T47D (cell line): ENCODE measurements around the gene SOS2.
"Not testable (repeated sequence)": the region's sequence is repeated elsewhere in the genome, so short reads cannot be mapped to it uniquely, and the experiment has no call there.

Source experiments
- DNase-seq, 2 experiments: peaks; one replicate each; pipeline versions ENCODE4 v3.0.0 to v3.0.0-alpha.2; 2011 to 2012; ENCODE audit warnings: low read depth in 1 of 2, low spot score in 1 of 2
- JUND ChIP-seq: IDR thresholded peaks from 2 replicates; pipeline ENCODE4 v1.6.1; 2012; ENCODE audit warnings: low read depth
- in situ Hi-C: cut with HindIII; loops from 2 replicates; pipeline ENCODE4 v1.10.0; 2016; ENCODE audit warnings: low sequenced_read_pairs, low pct_unique_long_range_greater_than_20kb

SOS2 gene

DNA sequence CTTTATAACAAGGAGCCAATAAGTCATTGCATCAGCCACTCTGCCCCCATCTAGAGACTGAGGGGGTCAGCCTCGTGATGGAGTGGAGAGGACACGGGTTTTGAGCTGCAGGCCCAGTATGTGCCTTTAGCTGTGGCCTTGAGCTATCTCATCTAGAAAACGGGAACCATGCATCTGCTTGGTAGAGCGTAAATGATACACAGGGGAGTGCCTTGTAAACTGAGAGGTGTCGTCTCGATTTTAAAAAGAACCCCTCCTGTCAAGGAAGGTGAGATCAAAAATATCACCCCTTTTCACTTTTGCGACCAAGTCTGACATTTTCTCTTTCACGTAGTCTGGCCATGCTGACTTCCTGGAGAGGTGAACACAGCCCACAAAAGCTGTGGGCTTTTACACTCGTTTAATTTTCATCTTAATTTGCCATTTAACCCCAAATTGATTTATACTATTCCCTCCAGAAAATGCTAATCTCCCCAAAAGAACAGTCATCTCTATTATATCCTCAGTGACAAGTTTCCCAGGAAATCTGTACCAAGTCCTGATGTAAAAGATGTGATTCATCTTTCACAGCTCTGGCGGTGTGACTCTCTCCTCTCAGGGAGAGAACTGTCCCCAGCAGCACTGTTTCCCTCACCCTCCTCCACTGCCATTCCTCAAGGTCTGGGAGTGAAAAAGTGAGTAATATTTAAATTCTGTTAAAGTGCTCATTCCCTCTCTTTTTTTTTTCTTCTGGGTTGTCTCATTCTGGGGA, 145.6 kb downstream of the SOS2 start:
- DNase-seq = no peak
- in situ Hi-C loops = no loop called here
- no peak for TF ChIP-seq JUND

GRCh38 chr14:50084666-50085065, 146.7 kb downstream of the SOS2 start:
- no peak for TF ChIP-seq JUND
- DNase-seq = no peak
- in situ Hi-C loops = no loop called here

DNA sequence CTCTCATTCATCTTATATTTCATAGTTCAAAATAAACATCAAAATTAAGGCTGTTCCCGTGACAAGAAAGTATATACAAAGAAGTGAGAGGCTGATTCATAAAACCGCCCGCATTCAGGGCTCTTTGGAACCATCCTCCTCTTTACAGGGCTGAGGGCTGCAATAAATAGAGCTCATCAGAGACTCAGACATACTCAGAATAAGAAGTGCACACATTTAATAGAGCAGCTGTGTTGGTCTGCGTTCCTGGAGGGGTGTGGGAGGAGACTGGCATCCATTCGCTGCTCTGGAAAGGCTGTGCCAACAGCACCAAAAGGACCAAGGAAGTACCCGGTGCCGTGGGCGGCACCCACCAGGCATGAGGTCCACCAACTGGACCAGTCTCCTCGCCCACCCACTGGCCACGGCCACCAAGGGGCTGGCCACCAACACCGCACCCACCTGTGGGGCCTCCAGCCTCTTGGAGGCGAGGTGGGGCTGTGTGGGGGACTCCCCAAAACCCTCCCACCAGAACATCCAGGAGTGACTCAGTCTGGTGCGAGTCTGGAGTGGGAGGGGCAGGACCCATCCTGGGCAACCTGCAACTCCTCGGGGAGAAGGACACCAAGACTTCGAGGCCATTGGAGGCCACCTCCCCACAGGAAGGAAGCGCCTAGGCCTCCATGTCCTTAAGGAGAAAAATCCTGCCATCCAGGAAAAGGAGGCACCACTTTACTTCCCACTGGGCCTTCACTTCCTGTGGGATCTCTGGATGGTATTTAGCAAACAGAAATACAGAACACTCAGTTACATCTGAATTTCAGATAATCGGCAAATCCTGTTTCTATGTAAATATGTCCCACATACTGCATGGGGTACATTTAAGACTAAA, 147.7 kb downstream of the SOS2 start:
- no peak for DNase-seq
- in situ Hi-C loops = no loop called here
- TF ChIP-seq JUND = no peak

DNA sequence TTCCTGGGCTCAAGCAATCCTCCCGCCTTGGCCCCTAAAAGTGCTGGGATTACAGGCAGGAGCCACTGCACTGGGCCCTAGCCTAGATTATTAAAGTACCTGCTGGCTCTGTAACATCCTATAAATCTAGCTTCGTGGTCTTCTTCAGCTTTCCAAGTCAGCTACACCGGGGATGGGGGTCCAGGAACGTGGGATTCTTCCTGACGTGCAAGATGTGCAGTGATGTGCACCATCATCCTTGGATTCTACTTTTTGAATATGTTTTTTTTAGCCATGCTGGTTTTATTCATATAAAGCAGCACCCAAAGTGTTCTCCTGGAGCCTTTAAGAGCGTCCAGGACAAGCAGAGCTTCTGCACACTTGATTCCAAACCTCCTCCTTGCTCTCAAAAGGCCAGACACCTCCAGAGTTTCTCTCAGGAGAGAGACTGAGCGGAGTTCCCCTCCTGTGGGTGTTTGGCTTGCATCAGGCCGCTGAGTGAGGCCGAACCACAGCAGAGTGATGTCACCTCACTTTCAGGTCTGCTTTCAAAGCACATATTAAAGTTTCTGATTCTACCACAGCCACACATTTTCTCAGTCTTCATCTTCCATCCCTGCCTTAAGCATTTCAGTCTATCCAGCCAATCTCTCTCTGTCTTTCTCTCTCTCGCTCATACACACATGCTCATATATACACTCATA, 148.5 kb downstream of the SOS2 start:
- no peak for TF ChIP-seq JUND
- DNase-seq = no peak
- in situ Hi-C loops = no loop called here

- DNase-seq = peak; percentile 41 to 57
- no peak for TF ChIP-seq JUND
- in situ Hi-C loops = no loop called here
Observed at GRCh38 chr14:50082308-50082742, 149.1 kb downstream of the SOS2 start.

GRCh38 chr14:50079103-50079502, 152.3 kb downstream of the SOS2 start:
- in situ Hi-C loops, DNase-seq: not testable (repeated sequence)

DNA sequence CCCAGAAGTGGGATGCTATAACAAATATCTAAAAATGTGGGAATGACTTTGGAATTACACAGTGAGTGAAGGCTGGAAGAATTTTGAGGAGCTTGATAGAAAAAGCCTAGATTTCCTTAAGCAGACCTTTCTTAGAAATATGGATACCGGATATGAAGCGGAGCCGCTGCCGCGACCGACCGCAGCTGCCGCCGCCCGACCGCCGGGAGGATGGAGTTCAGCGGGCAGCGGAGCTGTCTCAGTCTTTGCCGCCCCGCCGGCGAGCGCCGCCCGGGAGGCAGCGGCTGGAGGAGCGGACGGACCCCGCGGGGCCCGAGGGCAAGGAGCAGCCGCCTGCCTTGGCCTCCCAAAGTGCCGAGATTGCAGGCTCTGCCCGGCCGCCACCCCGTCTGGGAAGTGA, 157.7 kb downstream of the SOS2 start:
- DNase-seq, in situ Hi-C loops: not testable (repeated sequence)

DNA sequence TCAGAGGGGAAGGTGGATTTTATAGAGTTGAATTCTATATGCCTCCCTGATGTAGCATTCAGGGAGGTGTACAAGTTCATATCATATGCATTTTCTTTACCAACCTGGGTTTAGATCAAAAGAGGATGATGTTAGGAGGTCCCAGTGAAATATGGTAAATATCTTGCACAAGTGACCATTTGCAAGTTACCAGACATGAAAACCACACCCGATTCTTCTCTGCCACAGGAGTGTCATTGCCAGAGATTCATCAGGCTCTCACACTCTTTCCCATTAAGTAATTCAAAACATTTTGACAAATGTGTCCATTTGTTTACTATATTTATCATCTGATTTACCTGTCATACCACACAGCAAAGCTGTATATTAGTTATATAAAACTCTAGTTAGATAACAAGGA, 159.0 kb downstream of the SOS2 start:
- no peak for TF ChIP-seq JUND
- in situ Hi-C loops = no loop called here
- no peak for DNase-seq

DNA sequence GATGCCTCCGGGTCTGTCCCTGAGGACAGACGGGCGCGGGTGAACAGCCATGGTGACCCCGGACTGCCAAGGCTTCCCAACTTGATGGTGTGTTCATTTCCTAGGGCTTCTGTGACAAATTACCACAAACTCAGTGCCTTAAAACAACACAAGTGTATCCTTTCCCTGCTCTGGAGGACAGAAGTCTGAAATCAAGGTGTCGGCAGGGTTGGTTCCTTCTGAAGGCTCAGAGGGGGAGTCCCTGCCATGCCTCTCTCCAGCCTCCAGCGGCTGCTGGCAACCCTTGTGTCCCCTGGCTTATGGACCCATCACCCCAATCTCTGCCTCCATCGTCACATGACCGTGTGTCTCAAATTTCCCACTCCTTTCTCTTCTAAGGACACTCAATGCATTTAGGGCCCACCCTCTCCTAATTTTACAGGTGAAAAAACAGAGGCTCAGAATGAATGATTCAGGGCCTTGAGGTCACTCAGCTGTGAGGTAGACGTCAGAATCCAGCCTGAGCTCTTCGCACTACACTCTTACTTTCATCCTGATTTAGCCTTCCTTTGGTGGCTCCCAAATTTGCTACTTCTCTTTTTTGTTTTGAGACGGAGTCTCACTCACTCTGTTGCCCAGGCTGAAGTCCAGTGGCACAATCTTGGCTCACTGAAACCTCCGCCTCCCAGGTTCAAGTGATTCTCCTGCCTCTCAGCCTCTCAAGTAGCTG, 160.4 kb downstream of the SOS2 start:
- DNase-seq = no peak
- TF ChIP-seq JUND = no peak
- in situ Hi-C loops = no loop called here

GRCh38 chr14:50070230-50070629, 161.1 kb downstream of the SOS2 start:
- no peak for DNase-seq
- no peak for TF ChIP-seq JUND
- in situ Hi-C loops = no loop called here

DNA sequence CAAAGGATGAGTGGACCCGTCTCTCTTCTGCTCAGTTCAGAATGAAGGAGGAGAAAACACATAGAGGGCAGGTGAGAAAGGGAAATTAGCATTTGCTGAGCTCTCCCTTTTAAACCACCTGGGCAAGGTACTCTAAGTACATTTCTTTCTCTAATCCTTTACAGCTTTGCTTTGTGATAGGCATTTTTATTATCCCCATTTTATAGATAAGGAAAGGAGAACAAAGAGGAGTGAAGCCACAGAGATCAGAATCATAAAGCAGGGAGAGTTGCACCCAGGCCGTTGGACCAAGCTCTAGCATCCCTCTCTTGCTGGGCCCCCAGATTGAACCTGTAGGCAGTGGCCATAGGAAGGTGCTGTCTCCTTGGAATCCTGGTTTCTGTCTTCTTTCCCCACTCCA, 162.1 kb downstream of the SOS2 start:
- no peak for TF ChIP-seq JUND
- DNase-seq = no peak
- in situ Hi-C loops = no loop called here

DNA sequence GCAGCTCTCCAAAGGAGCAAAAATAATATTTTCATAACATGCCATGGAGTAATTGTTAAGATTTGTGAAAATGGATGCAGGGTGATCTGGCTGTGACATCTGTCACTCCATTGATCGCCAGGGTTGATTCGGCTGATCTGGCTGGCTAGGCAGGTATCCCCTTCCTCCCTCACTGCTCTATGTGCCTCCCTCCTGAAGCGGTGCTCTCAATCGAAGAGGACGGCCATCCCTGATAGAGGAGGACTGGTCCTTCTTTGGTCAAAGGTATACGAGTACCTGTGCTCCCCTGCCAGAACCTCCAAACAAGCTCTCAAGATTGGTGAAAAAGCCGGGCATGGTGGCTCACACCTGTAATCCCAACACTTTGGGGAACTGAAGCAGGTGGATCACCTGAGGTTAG, 162.9 kb downstream of the SOS2 start:
- no peak for DNase-seq
- TF ChIP-seq JUND = no peak
- in situ Hi-C loops = no loop called here
